Measurements from ENCODE around the gene POLD1.
"Not testable (repeated sequence)": the region's sequence is repeated elsewhere in the genome, so short reads cannot be mapped to it uniquely, and the experiment has no call there.

POLD1 gene

GRCh38 chr19:50390952-50391351, 6.8 kb downstream of the POLD1 start:
- not testable (repeated sequence) for DNase-seq (ENCODE audit: low spot score)

- DNase-seq (ENCODE audit: low spot score), result no peak
These were observed 8.6 kb downstream of the POLD1 start for GRCh38 chr19:50392759-50393158.

GRCh38 chr19:50393589-50393988, 9.4 kb downstream of the POLD1 start:
- DNase-seq (ENCODE audit: low spot score), result no peak

DNA sequence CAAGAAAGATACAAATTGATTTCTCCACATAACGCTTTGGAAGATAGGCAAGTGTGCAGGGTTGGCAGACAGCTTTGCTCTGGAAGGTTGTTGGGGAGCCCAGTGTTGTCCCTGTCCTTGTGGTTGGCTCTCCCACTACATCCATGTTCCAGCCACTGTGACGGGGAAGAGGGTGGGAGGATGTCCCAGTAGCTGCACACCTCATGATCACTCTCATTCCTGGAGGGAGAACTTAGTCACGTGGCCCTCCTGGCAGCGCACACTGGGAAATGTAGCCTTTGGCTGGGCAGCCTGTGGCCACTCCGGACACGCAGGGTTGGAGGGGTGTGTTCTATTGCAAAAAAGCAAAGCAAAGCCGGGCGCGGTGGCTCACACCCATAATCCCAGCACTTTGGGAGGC, 9.9 kb downstream of the POLD1 start:
- no peak for DNase-seq (ENCODE audit: low spot score)

DNA sequence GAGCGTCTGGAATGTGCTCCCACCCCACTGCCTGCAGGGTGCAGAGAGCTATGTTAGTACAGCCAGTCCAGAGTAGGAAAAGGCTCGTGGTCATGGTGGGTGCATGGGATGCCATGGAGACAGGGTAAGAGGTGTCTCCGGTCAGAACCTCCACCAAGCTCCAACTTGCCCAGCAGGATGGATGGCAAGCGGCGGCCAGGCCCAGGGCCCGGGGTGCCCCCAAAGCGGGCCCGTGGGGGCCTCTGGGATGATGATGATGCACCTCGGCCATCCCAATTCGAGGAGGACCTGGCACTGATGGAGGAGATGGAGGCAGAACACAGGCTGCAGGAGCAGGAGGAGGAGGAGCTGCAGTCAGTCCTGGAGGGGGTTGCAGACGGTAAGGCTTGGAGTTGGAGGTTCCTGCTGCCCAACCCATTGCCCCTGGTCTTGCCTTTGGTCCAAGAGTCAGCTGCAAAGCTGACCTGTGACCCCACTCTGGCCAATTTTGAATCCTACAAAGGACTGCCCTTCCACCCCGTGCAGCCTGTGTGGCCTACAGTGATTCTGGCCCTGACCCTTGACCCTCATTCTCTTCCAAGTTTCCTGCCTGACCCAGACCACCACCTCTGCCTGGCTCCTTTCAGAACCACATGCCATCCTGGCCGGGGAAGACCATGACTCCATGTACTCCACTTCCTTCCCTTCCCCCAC, 14.7 kb downstream of the POLD1 start:
- DNase-seq (ENCODE audit: low spot score), result no peak

- no peak for DNase-seq (ENCODE audit: low spot score)
These were observed 15.2 kb downstream of the POLD1 start for GRCh38 chr19:50399368-50399745.

DNA sequence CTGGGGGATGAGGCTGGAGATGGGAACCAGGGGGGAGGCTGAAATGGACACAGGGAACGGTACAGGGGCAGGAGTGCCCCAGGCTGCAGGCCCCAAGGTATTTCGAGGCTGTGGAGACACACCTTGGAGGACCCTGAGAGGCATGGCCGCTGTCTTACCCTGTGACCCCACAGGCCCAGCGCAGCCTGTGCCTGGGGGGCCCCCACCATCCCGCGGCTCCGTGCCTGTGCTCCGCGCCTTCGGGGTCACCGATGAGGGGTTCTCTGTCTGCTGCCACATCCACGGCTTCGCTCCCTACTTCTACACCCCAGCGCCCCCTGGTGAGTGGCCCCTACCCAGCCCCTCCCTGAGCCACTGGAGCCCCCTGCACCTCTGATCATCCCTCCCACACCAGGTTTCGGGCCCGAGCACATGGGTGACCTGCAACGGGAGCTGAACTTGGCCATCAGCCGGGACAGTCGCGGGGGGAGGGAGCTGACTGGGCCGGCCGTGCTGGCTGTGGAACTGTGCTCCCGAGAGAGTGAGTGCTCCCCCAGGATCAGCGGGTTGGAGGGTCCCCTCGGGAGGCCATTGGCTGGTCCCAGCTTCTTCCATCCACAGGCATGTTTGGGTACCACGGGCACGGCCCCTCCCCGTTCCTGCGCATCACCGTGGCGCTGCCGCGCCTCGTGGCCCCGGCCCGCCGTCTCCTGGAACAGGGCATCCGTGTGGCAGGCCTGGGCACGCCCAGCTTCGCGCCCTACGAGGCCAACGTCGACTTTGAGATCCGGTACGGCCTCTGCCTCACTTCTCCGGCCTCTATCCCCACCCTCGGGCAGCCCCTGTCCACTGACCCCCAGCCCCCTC, 17.7 kb downstream of the POLD1 start:
- DNase-seq (ENCODE audit: low spot score), result no peak

DNA sequence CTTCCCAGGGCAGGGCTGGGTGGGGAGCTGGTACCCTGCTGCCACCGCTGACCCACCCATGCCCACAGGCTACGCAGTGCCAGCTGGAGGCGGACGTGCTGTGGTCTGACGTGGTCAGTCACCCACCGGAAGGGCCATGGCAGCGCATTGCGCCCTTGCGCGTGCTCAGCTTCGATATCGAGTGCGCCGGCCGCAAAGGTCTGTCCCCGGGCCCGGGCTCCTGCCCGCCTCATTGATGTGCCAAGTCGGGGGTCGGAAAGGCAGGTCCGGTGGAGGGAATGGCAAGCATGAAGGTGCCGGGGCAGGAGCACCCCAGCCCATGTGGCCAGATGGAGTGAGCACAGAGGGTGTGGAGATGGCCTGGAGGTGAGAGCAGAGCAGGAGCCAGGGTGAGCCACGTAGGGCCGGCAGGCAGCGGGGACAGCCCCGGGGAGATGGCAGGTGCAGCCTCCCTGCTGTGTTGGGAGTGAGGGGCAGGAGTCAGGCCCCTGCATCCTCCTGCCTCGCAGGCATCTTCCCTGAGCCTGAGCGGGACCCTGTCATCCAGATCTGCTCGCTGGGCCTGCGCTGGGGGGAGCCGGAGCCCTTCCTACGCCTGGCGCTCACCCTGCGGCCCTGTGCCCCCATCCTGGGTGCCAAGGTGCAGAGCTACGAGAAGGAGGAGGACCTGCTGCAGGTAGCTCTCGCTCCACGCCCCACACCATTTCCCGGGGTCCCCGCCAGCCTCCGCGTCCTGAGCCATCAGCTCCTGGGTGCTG, 18.6 kb downstream of the POLD1 start:
- DNase-seq (ENCODE audit: low spot score), result no peak

DNA sequence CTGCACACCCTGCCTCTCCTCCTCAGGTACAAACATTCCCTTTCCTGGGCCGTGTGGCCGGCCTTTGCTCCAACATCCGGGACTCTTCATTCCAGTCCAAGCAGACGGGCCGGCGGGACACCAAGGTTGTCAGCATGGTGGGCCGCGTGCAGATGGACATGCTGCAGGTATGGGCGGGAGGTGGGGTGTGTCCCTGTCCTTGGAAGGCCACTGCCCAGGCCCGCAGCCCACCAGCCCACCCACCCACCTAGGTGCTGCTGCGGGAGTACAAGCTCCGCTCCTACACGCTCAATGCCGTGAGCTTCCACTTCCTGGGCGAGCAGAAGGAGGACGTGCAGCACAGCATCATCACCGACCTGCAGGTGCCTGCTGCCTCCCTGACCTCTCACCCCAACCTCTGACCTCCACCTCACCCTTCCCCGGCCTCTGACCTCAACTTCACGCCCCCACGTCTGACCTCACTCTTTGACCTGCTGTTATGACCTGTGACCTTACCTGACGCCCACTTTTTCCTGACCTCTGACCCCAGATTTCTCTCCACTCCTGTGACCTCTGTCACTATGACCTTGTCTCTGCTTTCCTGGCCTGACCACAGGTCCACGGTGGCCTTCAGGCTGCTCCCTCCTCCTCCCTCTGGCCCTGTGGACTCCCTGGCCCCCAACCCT, 22.1 kb downstream of the POLD1 start:
- no peak for DNase-seq (ENCODE audit: low spot score)

GRCh38 chr19:50406829-50407228, 22.7 kb downstream of the POLD1 start:
- DNase-seq (ENCODE audit: low spot score), result no peak

DNA sequence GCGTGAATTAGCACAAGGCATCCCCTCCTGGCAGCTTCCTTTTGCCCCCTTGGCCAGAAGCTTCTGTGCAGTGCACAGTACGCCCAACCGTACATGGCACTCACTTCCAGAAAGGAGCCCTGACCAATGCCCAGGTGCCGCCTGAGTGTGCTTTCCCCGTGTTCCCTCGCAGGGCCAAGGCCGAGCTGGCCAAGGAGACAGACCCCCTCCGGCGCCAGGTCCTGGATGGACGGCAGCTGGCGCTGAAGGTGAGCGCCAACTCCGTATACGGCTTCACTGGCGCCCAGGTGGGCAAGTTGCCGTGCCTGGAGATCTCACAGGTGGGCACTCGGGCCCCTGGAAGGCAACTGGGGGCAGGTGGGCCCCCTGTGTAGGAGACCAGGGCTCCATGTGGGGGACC, 25.2 kb downstream of the POLD1 start:
- DNase-seq (ENCODE audit: low spot score), result no peak

DNA sequence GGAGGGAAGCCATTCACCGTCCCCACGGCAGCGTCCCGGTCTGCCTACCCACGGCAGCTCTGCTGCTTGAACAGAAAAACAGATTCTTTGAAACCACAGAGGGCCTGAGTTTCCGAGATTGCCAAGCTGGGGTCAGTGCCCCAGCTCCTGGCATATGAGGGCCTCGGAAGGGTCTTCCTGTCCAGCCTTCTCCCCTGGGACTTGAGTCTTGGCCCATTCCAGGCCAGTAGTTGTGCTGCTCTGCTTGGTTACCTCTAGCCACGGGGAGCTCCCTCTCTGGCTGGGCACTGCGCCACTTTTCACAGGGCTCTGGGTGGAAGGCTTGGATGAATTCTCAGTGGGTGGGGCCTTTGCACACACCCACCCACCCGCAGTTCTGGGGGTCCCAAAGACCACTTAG, 26.0 kb downstream of the POLD1 start:
- no peak for DNase-seq (ENCODE audit: low spot score)

- no peak for DNase-seq (ENCODE audit: low spot score)
These were observed 28.3 kb downstream of the POLD1 start for GRCh38 chr19:50412419-50412818.

DNA sequence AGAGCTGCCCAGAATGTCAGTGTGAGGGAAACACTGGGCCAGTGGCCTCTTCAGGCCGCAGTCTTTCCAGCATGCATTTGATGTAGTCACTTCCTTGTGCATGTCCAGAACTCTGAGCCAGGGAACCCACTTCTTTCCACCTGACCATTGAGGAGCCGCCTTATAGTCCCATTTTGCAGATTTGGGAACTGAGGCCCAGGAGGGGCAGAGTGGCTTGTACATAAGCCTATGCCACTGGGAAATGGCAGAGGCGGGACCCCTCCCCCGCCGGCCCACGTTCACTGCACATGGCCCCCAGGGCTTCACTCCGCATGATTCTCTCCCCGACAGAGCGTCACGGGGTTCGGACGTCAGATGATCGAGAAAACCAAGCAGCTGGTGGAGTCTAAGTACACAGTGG, 28.9 kb downstream of the POLD1 start:
- DNase-seq (ENCODE audit: low spot score), result no peak

DNA sequence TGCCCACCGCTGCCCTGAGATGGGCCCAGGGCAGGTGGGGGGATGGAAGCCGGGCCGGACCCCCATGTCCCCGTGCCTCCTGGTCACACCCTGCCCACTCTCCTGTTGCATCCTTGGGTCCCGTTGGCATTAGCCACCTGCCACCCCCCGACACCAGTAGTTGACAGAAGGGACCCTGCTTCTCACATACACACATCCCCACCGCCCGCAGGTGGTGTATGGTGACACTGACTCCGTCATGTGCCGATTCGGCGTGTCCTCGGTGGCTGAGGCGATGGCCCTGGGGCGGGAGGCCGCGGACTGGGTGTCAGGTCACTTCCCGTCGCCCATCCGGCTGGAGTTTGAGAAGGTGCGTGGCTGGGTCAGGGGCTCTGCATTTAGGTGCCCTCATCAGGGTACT, 29.4 kb downstream of the POLD1 start:
- no peak for DNase-seq (ENCODE audit: low spot score)

- no peak for DNase-seq (ENCODE audit: low spot score)
These were observed 30.9 kb downstream of the POLD1 start for GRCh38 chr19:50414864-50415660.

DNA sequence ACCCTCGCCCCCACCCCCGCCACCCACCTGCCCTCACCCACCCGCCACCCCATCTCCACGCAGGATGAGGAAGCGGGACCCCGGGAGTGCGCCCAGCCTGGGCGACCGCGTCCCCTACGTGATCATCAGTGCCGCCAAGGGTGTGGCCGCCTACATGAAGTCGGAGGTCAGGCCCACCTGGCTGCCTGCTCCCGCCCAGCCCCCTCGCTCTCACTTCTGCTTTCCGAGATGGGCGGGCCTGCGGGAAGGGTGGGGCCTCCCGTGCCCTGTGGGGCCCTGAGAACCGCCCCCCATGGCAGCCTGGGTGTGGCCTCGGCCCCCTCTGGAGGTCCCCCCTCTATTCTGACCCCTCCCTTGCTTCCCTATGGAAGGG, 31.5 kb downstream of the POLD1 start:
- no peak for DNase-seq (ENCODE audit: low spot score)

- DNase-seq (ENCODE audit: low spot score), result no peak
These were observed 32.2 kb downstream of the POLD1 start for GRCh38 chr19:50416034-50416977.

GRCh38 chr19:50417111-50418081, 33.2 kb downstream of the POLD1 start:
- DNase-seq (ENCODE audit: low spot score), result no peak

All from pons (tissue), 1 donor.